Esophagus muscularis mucosa (tissue), 4 donors: ENCODE data around the gene SSTR4.

Experiments
- EP300 ChIP-seq: sonication (generic); formaldehyde crosslinking; IDR thresholded peaks from one replicate; pipeline ENCODE4 v1.6.1; 2017; ENCODE audit warnings: antibody characterized with exemption
- POLR2A ChIP-seq: fragments of 450-650 bp; IDR thresholded peaks from one replicate; pipeline ENCODE4 v1.6.1; 2017; ENCODE audit warnings: antibody characterized with exemption, moderate library complexity, mild to moderate bottlenecking, low read depth
- POLR2AphosphoS5 ChIP-seq, 2 donors: sonication (generic); formaldehyde crosslinking; IDR thresholded peaks; one replicate each; pipeline ENCODE4 v1.6.1; 2017; ENCODE audit warnings: antibody characterized with exemption in 2 of 2
- TF ChIP-seq, protein P1 (sequence below), 3 experiments: fragments of 200-600 bp in 2 of 3; fragments of 450-650 bp in 1 of 3; sonication (generic) in 2 of 3; IDR thresholded peaks; one replicate each; pipeline ENCODE4 v1.5.1; 2017 to 2019; ENCODE audit warnings: antibody characterized with exemption in 3 of 3, mild to moderate bottlenecking in 2 of 3, moderate library complexity in 1 of 3

- TF ChIP-seq, protein P1, sequence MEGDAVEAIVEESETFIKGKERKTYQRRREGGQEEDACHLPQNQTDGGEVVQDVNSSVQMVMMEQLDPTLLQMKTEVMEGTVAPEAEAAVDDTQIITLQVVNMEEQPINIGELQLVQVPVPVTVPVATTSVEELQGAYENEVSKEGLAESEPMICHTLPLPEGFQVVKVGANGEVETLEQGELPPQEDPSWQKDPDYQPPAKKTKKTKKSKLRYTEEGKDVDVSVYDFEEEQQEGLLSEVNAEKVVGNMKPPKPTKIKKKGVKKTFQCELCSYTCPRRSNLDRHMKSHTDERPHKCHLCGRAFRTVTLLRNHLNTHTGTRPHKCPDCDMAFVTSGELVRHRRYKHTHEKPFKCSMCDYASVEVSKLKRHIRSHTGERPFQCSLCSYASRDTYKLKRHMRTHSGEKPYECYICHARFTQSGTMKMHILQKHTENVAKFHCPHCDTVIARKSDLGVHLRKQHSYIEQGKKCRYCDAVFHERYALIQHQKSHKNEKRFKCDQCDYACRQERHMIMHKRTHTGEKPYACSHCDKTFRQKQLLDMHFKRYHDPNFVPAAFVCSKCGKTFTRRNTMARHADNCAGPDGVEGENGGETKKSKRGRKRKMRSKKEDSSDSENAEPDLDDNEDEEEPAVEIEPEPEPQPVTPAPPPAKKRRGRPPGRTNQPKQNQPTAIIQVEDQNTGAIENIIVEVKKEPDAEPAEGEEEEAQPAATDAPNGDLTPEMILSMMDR (IDR thresholded peaks at IDR 0.05): no peak
- TF ChIP-seq POLR2AphosphoS5 (IDR thresholded peaks at IDR 0.05): no peak
- TF ChIP-seq EP300: no peak
- TF ChIP-seq POLR2A: no peak
Measured at GRCh38 chr20:23047001-23047737, 12.1 kb downstream of the SSTR4 start.
